PFSK-1 (cell line): ENCODE results near the gene INPP4B.

Experiments
- FOXP2 ChIP-seq: optimal IDR thresholded peaks from 2 replicates; pipeline ENCODE3; 2011; ENCODE audit warnings: borderline replicate concordance, control low read depth, inconsistent platforms; ENCODE audit not compliant: insufficient read depth; ENCODE audit errors: extremely low read length, extremely low read depth
- POLR2AphosphoS5 ChIP-seq: IDR thresholded peaks from 2 replicates; pipeline ENCODE4 v1.6.1; 2012; ENCODE audit warnings: low read depth, mild to moderate bottlenecking, control low read depth, low read length, moderate library complexity
- SIN3A ChIP-seq: IDR thresholded peaks from 2 replicates; pipeline ENCODE4 v1.6.1; 2012; ENCODE audit warnings: mild to moderate bottlenecking, low read length, moderate library complexity, borderline replicate concordance; ENCODE audit not compliant: insufficient read depth
- TAF1 ChIP-seq: IDR thresholded peaks from 2 replicates; pipeline ENCODE4 v1.6.1; 2012; ENCODE audit warnings: low read length, control low read depth, borderline replicate concordance; ENCODE audit not compliant: insufficient read depth
- TF ChIP-seq, protein P1 (sequence below), 2 experiments: IDR thresholded peaks; 2 replicates each; pipeline versions ENCODE4 v1.6.1 to v1.8.0; 2011 to 2012; ENCODE audit warnings: low read depth in 2 of 2, low read length in 2 of 2, control low read depth in 1 of 2, inconsistent platforms in 1 of 2, mild to moderate bottlenecking in 1 of 2, moderate library complexity in 1 of 2; ENCODE audit not compliant: insufficient read depth in 1 of 2

The INPP4B gene

DNA sequence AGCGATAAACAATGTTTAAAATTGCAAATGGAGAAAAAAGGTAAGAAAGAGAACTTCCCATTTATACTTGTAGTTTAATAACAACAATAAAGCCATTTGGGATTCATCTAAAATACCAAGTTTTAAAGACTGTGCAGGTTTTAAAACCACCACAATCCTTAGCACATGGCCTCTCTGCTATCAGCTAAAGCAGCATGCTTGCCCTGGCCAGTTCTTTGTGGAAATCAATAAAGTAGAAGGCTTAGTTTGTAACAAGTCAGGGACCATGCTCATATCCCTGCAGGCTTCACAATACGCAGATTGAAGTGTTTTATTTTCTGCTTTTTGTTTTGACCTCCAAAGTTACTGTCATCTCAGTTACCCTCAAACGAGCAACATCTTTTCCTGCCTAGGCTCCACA is 249.5 kb downstream of the INPP4B start:
- TF ChIP-seq, protein P1, sequence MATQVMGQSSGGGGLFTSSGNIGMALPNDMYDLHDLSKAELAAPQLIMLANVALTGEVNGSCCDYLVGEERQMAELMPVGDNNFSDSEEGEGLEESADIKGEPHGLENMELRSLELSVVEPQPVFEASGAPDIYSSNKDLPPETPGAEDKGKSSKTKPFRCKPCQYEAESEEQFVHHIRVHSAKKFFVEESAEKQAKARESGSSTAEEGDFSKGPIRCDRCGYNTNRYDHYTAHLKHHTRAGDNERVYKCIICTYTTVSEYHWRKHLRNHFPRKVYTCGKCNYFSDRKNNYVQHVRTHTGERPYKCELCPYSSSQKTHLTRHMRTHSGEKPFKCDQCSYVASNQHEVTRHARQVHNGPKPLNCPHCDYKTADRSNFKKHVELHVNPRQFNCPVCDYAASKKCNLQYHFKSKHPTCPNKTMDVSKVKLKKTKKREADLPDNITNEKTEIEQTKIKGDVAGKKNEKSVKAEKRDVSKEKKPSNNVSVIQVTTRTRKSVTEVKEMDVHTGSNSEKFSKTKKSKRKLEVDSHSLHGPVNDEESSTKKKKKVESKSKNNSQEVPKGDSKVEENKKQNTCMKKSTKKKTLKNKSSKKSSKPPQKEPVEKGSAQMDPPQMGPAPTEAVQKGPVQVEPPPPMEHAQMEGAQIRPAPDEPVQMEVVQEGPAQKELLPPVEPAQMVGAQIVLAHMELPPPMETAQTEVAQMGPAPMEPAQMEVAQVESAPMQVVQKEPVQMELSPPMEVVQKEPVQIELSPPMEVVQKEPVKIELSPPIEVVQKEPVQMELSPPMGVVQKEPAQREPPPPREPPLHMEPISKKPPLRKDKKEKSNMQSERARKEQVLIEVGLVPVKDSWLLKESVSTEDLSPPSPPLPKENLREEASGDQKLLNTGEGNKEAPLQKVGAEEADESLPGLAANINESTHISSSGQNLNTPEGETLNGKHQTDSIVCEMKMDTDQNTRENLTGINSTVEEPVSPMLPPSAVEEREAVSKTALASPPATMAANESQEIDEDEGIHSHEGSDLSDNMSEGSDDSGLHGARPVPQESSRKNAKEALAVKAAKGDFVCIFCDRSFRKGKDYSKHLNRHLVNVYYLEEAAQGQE (IDR thresholded peaks at IDR 0.05; ENCODE audit: insufficient read depth in 1 of 2, low read depth in 2 of 2, low read length in 2 of 2) = no peak
- TF ChIP-seq POLR2AphosphoS5 (no peak), SIN3A (no peak), TAF1 (no peak), FOXP2 (no peak)

DNA sequence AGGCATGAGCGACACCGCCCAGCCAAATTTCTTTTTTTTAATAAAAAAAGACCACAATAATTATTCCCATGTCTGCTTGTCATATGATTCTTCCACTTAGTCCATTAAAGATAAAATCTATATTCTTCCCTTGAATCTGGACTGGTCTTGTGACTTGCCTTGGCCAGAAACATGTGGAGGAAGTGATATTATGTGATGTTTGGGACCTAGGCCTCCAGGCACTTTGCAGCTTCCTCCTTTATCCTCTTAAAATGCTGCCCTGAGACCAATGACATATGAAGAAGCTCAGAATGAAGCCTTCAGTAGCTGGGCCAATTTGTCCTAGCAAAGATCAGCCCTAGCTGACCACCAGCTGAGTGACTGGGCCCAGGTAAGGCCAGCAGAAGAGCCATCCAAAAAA is 250.0 kb downstream of the INPP4B start:
- TF ChIP-seq TAF1 = no peak
- no peak for TF ChIP-seq FOXP2
- no peak for TF ChIP-seq POLR2AphosphoS5
- TF ChIP-seq SIN3A = no peak
- TF ChIP-seq, protein P1 (IDR thresholded peaks at IDR 0.05; ENCODE audit: insufficient read depth in 1 of 2, low read depth in 2 of 2, low read length in 2 of 2) = no peak

DNA sequence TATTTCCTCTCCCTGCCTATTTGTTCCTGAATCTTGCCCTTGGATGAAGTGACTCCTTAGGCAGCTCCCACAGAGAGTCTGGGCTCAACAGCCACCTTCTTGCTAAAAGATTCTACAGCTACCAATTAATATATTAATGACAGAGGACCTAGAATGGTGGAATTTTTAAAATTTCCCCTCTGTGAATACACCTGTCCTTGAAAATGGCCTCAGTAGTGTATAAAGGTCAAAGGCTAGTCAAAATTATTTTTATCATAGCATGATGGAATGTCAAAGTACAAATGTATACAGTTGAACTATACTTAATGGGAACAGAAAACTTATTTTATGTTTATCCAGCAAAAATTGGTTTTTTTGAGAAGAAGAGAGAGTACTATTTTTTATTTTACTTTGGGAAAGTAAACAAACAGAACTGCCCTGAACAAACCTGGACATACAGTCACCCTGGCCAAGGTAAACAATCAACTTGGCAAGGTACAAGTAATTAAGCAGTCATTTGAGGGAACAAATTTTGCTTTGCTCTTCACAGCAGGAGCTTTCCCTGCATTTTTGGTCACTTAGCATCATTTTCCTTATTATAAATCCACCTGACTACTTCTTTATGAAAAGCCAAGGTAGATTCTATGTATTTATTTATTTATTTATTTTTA is 250.8 kb downstream of the INPP4B start:
- TF ChIP-seq TAF1 (no peak), FOXP2 (no peak), POLR2AphosphoS5 (no peak), SIN3A (no peak)
- TF ChIP-seq, protein P1 (IDR thresholded peaks at IDR 0.05; ENCODE audit: insufficient read depth in 1 of 2, low read depth in 2 of 2, low read length in 2 of 2) = no peak

DNA sequence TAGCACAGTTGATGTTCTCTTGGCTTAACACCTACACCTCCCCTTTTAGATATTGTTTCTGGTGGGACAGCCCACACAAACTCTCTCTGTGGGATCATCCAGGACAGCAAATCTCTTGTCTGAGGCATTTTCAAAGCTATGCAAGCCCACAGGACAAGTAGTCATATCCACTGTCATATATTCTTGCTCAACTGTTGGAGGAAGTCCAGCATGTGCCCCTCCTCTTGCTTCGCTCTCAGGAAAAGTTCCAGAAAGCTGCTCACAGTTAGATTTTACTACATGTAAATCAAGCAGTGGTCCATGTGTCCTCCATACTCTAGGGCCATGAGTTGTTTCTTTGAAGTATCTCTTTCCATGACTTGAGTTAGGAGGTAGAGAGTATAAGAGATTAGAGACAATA is 260.7 kb downstream of the INPP4B start:
- TF ChIP-seq, protein P1 (IDR thresholded peaks at IDR 0.05; ENCODE audit: insufficient read depth in 1 of 2, low read depth in 2 of 2, low read length in 2 of 2) = no peak
- TF ChIP-seq TAF1 (no peak), FOXP2 (no peak), SIN3A (no peak), POLR2AphosphoS5 (no peak)

DNA sequence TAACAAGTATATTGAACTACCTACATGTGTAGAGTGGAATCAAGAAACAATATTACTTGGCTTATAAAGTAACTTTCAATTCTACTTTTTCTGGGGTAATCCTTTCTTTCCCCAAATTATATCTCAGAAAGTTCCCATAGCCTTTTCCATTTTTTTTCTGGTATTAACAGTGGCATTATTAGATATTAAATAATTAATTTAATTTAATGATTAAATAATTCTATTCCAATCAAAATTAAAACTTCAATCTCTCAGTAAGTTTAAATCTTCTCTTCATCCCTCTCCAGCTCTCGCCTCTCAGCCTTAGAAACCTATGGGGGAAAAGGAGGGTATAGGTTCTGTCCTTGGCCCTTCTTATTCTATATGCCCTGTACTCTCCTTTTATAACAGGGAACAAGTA is 262.4 kb downstream of the INPP4B start:
- TF ChIP-seq FOXP2 (no peak), POLR2AphosphoS5 (no peak), SIN3A (no peak), TAF1 (no peak)
- TF ChIP-seq, protein P1 (IDR thresholded peaks at IDR 0.05; ENCODE audit: insufficient read depth in 1 of 2, low read depth in 2 of 2, low read length in 2 of 2) = no peak
